ENCODE measurements around the gene CCDC170.

The CCDC170 gene

DNA sequence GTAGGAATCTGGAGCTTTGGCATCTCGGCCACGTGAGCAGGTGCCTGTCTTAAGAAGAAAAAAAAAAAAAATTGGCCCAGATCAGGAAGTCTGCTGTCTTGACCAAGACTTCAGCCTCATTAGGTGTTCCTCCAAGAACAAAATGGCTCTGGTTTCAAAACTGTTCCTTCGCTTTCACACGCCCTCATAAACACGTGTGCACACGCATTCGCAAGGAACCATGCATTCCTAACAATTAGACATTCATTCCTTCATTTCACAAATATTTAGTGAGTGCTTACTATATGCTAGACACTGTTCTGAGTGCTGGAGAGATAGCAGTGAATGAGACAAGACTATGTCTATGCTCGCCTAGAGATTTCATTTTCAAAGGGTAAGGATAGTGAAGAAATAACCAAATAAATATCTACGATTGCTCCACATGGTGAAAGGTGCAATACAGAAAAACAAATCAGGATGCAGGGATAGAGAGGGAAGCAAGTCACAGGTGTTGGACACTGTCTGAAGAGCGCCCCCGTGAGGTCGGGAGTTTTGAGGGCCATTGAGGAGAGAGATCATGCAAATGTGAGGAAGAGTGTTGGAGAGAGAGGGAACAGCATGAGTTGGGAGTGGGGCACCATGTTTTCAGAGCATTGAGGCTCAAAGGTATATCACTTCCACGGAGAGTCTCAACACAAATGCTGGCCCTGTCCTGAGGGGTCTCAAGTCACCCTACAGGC is 53.3 kb downstream of the CCDC170 start:
- no peak for DNase-seq (ENCODE audit: low read depth)

DNA sequence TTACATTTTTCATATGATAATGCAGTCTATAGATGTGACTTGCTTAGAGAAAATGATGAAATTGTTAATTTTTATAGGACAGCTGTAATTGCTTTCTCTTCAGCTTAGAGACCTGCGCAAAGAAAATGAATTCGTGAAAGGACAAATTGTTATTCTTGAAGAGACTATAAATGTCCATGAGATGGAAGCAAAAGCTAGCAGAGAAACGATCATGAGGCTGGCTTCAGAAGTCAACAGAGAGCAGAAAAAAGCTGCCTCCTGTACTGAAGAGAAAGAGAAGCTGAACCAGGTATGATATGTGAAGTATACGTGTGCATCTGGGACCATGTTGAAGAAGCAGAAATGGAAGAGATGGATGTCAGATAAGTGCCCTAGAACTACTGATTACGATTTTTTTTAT is 54.4 kb downstream of the CCDC170 start:
- DNase-seq (ENCODE audit: low read depth) = no peak

DNA sequence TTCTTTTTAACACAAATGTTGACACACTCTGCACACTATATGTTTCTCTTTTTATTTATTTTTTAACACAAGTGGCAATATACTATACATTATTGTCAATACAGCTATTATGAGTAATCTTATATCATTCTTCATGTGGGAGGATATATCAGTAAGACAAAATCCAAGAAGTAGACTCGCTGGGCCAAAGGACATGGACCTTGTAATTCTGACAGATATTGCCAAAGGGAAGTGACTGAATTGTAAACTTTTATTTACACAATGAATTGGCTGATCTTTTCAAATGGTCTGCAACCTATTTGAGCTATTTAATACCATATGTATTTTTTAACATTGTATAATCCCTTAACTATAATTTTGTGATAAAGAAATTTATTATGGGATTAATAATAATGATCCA is 56.0 kb downstream of the CCDC170 start:
- DNase-seq (ENCODE audit: low read depth) = no peak

DNA sequence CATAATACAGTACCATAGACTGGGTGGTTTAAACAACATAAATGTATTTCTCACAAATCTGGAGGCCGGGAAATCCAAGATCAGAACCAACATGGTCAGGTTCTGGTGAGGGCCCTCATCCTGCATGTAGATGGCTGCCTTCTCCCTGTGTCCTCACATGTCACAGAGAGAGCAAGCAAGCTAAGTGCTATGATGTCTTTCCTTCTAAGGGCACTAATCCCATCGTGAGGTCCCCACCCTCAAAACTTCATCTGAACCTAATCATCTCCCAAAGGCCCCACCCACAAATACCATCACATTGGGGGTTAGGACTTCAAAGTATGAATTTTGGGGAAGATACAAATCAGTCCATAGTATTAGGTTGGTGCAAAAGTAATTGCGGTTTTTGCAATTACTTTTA is 56.8 kb downstream of the CCDC170 start:
- no peak for DNase-seq (ENCODE audit: low read depth)

DNA sequence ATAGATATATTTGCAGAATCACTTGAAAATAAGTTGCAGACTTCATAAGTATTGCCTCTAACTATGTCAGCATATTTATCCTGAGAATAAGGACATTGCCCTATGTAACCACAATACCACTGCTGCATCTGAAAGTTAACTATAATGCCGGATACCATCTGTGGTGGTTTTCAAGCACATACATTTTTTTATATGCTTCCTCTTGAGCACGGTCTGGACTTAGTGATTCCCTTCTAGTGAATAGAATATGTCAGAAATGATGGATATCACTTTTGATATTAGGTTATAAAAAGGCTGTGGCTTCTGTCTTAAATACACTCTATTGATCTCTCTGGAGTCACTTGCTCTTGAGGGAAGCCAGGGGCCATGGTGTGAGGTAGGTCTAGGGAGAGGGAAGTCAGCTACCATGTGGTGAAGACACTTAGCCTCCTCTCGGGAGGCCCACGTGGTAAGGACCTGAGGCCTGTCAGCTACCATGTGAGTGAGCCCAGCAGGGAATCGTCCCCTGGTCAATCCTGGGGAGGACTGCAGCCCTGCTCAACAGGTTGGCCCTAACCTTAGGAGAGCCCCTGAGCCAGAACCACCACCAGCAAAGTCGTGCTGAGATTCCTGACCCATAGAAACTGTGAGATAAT is 57.5 kb downstream of the CCDC170 start:
- no peak for DNase-seq (ENCODE audit: low read depth)

DNA sequence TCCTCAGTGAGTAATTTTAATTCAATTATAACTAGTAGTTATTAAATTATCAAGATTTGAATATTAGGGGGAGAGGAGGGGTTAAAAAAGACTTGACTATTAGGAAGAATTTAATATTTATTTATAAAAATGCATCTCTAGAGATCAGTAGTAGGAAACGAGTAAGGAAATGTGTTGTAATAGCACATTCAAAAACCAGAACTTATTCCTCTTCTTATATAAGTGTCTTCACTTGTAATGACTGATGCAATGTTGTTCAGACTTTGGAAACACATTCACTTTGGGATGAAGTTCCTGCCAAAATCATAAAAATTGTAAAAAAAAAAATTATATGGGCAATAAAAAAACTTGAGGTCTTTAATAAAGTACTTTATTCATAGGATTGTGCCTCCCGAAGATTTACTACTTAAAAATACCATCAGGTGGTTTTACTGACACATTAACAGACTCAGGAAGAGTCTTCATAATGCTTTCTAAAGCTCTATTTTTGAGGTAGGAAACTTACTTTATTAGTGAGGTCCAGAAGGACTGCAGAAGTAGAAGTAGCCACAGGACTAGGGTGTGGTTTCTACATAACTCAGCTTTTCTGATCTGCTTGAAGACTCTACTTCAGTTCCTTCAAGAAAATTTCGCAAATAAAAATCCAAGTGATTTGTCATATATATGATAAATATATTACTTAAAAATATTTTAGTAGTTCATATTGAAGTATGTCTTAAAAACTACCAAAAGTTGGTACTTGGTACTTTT is 59.8 kb downstream of the CCDC170 start:
- no peak for DNase-seq (ENCODE audit: low read depth)

DNA sequence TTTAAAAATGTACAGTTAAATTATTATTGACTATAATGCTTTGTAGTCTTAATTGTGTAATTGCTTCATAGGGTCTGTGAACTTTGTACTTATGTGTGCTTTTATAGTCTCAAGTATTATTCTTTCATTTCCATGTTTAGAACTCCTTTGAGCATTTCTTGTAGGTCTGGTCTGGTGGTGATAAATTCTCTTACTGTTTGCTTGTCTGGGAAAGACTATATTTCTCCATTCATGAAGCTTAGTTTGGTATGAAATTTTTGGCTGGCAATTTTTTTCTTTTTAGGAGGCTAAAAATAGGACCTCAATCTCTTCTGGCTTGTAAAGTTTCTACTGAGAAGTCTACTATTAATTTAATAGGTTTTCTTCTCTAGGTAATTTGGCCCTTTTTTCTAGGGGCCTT is 67.4 kb downstream of the CCDC170 start:
- no peak for DNase-seq (ENCODE audit: low read depth)

DNA sequence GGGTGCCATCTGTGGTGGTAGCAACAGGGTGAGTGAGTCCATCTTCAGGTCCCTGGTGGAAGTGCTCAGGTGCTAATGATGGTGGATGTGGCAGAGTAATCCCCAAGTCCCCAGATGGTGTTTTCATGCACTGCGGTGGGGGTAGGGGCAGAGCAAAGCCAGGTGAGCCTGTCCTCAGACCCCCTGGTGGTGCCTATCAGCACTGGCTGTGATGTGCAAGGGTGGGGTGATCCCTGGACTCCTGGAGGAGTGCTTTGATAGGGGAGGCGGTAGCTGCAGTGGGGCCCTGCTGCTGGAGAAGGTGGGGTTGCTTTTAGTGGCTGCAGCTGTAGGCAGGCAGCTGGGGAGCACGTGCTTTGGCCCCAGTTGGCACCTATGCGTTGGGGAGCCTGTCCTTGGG is 70.8 kb downstream of the CCDC170 start:
- no peak for DNase-seq (ENCODE audit: low read depth)

DNA sequence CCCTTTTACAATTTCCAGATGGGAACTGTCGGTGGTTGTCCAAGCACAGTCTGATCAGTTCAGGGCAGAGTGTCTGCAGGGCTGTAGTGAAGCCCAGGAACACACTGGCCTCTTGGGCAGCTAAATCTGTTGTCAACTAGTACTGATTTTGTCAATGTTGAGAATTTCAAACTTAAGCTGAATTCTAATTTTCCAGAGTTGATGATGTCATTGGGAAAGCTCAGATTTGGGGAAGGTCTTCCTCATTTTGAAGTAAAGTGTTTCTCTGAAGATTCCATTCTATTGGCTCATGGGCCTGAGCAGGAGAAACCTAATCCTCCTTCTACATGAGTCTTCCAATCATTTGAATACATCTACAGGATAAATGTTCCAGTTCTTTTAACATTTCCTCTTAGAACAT is 72.1 kb downstream of the CCDC170 start:
- DNase-seq (ENCODE audit: low read depth) = no peak

DNA sequence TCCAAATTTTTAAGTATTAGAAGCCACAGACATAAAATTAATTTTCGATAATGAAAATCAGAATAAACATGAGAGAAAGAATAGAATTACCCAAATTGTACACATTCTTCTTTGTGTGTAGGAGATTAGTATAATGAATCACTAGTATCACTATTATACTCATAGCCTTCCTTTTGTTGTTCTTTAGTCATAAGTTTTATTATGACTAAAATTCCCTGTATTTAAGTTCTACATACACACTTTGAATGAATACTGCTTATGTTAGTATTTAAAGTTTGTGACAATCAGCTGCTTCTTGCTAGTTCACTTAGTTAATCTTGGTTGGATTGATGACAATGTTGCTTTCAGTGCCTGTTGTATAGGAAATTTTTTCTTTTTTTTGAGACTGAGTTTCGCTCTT is 72.7 kb downstream of the CCDC170 start:
- DNase-seq (ENCODE audit: low read depth) = no peak

DNA sequence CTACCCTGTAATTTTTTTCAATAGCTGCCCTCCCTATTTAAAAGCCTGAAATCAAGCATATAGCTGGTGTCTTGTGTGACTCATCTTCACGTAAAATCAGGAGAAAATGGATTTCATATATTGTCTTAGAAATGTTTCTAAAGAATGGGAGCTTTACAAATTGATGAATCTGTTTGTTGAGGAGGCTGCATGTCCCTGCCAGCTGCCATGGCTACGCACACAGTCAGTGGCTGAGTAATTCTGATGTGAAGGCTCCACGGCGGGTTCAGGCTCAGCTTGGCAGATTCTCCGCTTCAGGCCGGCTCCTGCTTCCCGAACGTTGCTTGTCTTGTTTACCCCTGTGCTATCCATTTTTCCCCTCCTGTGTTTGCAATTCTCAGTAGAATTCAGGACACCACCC is 82.8 kb downstream of the CCDC170 start:
- no peak for DNase-seq (ENCODE audit: low read depth)

DNA sequence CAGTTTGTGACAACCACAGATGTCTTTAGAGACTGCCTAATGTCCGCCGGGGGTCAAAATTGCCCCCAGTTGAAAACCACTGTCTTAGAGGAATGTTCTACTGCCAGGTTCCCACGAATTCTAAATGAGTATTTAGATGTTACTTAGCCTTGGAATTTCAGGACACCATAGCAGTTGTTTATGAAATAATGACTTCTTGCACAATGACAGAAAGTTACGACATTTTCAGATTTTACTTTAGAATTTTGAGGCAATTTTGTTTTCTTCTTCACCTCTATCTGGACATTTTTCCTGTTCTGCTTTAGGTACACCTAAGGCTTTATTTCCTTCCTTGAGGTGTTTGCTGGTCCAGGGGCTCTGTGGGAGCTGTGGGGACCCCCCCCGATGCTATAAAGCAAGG is 83.4 kb downstream of the CCDC170 start:
- DNase-seq (ENCODE audit: low read depth) = no peak

DNA sequence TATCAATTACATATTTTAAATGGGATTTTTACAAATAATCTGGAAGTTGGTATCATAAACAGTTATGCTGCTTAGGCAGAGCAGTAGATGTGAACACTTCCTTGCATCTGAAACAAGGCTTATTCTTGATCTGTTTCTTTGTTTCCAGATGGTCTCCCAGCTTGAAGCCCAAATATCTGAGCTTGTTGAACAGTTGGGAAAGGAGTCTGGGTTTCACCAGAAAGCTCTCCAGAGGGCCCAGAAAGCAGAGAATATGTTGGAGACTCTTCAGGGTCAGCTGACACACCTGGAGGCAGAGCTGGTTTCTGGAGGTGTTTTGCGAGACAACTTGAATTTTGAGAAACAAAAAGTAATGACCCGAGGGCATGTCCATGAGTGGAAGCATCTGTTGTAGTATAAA is 91.9 kb downstream of the CCDC170 start:
- no peak for DNase-seq (ENCODE audit: low read depth)

DNA sequence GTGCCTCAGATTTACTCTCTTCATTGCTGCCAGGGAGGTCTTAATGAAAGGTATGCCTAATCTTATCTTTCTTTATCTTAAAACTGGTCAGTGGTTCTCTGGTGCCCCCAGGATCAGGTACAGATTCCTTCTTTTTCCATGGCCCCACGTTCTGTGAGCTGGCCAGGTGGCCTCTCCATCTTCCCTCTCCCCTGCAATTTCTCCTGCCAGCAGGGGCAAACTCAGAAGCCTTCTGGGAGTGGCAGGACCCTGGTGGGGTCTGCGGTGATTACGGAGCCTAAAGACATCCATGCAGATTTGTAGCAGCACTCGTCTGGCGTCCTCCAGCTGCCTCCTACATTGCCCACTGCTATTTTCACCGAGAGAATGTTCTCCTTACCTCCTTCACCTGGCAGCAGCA is 95.8 kb downstream of the CCDC170 start:
- DNase-seq (ENCODE audit: low read depth) = no peak

DNA sequence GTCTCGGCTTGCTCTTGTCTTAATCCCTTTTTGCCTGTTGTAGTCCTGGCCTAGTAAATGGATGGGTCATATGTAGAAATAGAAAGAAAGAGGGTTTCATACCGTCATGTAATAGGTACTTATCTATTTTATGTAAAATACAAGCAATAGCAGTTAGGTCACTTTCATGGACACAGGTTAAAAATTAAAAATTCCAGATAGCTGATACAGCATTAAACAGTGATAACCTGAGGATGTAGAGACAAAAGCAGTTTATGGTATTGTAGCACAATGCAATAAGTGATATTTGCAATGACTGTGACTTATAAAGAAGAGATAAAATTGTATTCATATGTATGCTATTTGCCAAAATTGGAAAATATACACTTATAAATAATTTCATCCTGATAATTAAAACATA is 96.9 kb downstream of the CCDC170 start:
- DNase-seq (ENCODE audit: low read depth) = no peak

DNA sequence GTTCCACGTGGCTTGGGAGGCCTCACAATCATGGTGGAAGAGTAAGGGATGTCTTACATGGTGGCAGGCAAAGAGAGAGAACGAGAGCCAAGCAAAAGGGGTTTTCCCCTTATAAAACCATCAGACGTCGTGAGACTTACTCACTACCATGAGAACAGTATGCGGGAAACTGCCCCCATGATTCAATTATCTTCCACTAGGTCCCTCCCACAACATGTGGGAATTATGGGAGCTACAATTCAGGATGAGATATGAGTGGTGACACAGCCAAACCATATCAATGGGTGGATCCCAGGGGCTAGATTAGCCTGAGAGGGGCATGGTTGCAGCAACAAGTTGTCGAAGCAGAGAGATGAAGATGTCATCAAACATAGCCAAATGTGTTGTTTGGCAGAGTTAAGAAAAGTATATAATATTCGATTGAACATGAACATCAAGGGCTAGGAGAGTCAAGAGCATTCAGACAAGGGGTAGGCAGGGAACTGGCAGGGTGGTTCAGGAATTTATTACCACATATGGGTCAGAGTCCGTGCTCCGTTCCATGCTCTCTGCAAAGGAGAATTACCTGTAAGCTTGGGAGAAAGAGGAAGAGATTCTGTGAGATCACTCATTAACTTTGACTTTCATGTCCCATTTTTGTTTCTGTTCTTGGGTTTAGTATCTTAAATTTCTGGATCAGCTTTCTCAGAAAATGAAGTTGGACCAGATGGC is 98.8 kb downstream of the CCDC170 start:
- DNase-seq (ENCODE audit: low read depth) = no peak

DNA sequence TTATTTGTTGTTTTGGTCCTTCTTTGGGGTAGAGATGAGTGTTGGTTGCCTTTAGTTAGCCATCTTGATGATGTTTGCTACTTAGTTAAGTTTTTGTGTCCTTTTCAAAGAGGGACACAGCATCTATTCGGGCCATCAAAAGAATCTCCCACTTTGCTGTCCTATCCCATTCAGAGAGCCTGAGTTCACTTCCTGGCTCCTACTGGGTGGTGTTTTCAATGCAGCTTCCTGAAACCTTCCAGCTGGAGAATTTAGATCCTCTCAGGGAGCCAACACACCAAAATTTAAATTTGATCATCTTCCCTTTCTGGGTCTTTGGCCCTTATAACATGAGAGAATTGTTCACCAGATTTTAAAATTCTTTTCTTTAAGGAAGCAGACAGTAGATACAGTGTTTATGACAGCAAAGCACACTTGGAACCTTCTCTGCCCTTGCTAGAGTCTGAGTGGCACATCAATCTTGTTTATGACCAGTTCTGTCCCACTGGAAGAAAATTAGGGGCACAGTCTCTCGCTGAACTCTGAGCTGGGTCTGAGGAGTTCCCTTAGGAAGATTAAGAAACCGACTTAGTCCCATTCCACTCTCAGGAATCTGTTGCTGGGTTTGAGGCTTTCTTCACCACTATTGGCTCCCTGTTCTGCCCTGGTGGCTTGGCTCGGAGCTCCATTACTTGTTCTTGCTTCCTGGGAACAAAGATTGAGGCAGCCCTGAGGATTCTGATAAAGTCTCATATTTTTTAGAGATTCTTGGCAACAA is 115.5 kb downstream of the CCDC170 start:
- no peak for DNase-seq (ENCODE audit: low read depth)

DNA sequence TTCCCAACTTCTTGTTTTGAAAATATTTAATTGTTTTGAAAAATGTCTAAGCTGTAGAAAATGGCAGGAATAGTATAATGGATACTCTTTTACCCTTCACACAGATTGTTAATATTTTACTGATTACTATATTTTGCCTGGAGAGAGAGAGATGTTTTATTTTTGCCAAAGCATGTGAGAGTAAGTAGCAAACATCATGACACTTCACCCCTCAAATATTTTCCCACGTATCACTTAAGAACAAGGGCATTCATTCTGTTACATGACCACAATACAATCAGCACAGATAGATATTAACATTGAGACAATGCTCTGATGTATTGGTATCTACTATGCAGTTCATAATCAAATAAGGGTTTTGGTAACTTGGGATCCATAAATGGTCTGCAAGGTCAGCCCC is 116.5 kb downstream of the CCDC170 start:
- DNase-seq (ENCODE audit: low read depth) = no peak

DNA sequence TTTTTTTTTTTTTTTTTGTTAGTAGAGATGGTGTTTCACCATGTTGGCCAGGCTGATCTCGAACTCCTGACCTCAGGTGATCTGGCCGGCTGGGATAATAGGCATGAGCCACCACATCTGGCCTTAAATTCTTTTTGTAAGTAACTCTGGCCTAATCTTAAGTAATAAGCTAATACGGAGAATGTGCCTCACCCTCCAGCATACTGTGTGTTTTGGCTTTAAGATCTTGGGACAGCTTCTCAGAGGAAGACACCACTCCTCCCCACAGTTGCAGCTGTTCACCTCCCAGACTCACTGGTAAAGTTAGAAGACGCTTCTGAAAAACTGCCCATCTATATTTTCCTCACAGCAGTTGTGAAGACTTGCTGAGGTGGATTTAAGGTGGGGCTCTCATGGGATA is 120.8 kb downstream of the CCDC170 start:
- no peak for DNase-seq (ENCODE audit: low read depth)

DNA sequence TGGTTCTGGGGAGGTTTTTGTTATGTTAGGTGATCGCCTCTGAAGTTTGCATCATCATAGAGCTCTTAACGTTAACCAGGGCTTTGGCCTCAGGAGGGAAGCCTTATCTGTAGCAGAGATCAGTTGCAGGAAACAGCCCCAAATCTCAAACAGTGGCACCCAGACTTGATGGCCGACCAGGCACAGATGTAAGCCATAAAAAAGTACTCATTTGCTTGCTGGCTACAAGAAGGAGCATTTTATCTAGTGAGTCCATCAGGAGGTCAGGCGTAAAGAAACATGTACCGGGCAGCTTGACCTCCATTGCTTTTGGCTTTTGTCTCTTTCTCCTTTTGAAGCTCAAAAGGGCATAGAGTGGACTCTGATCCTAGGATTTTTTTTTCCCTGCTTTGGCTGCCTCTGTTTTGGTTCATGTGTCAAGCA is 122.3 kb downstream of the CCDC170 start:
- DNase-seq (ENCODE audit: low read depth) = no peak

DNA sequence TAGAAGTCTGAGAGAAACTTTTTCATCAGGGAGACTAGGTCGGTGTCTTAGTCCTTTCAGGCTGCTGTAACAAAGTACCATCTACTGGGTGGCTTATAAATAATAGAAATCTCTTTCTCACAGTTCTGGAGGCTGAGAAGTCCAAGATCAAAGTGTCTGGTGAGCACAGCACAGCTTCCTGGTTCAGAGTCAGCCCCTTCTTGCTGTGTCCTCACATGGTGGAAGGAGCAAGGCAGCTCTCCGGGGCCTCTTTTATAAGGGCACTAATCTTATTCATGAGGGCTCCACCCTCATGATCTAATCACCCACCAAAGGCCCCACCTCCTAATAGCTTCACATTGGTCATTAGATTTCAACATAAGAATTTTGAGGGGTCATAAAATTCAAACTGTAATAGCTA is 122.8 kb downstream of the CCDC170 start:
- no peak for DNase-seq (ENCODE audit: low read depth)

DNA sequence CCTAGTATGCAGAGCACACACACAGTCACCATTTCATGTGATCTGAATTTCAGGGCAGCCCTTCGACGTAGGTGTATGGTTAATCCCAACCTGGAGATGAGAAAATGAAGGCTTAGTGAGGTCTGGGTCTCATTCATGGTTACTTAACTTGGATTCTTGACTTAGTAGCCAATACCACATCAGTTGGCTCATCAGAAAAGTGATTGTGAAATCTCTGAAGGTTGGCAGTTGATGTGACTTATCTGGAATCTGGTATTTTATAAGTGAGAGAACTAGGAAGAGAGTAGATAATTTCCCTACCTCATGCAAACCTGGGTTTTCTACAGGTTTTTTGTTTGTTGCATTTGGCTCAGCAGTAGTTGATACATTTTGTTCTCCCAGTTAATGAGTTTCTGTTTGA is 123.7 kb downstream of the CCDC170 start:
- no peak for DNase-seq (ENCODE audit: low read depth)

Measured in activated T-helper 1 cell treated with Interleukin-2 at 50 U/mL for 16 hours (primary cell).